ENCODE results near the gene TLL1. TPM values are rescaled to one million over a fixed set of nuclear protein-coding genes. Genes with fewer than 3 reads are reported as not detected.

TLL1 gene
- total and polyA plus RNA-seq, 4 donors: 0.04 to 0.25 (median 0.05) TPM; not detected in 1

GRCh38 chr4:165931741-165932140 lies 58.7 kb downstream of the TLL1 start:
- TF ChIP-seq TAF1 (conservative IDR thresholded peaks at IDR 0.05) (no peak), MAX (IDR thresholded peaks at IDR 0.05) (no peak), NR2F2 (IDR thresholded peaks at IDR 0.05) (no peak), FOXA2 (IDR thresholded peaks at IDR 0.05) (no peak)
- TF ChIP-seq, protein P1, sequence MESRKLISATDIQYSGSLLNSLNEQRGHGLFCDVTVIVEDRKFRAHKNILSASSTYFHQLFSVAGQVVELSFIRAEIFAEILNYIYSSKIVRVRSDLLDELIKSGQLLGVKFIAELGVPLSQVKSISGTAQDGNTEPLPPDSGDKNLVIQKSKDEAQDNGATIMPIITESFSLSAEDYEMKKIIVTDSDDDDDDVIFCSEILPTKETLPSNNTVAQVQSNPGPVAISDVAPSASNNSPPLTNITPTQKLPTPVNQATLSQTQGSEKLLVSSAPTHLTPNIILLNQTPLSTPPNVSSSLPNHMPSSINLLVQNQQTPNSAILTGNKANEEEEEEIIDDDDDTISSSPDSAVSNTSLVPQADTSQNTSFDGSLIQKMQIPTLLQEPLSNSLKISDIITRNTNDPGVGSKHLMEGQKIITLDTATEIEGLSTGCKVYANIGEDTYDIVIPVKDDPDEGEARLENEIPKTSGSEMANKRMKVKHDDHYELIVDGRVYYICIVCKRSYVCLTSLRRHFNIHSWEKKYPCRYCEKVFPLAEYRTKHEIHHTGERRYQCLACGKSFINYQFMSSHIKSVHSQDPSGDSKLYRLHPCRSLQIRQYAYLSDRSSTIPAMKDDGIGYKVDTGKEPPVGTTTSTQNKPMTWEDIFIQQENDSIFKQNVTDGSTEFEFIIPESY (IDR thresholded peaks at IDR 0.05): no peak
- TF ChIP-seq, protein P2, sequence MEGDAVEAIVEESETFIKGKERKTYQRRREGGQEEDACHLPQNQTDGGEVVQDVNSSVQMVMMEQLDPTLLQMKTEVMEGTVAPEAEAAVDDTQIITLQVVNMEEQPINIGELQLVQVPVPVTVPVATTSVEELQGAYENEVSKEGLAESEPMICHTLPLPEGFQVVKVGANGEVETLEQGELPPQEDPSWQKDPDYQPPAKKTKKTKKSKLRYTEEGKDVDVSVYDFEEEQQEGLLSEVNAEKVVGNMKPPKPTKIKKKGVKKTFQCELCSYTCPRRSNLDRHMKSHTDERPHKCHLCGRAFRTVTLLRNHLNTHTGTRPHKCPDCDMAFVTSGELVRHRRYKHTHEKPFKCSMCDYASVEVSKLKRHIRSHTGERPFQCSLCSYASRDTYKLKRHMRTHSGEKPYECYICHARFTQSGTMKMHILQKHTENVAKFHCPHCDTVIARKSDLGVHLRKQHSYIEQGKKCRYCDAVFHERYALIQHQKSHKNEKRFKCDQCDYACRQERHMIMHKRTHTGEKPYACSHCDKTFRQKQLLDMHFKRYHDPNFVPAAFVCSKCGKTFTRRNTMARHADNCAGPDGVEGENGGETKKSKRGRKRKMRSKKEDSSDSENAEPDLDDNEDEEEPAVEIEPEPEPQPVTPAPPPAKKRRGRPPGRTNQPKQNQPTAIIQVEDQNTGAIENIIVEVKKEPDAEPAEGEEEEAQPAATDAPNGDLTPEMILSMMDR (IDR thresholded peaks at IDR 0.05; ENCODE audit: low read depth, low read length, missing input control): no peak
- Histone ChIP-seq H3K9ac (ENCODE audit: low read depth in 1 of 2, low read length in 2 of 2) (no peak overlapping the region), H3K27me3 (ENCODE audit: control insufficient read depth in 4 of 4, insufficient read depth in 4 of 4, low read length in 3 of 4) (no peaks in the 10 kb centered on the region), H3K4me1 (ENCODE audit: control insufficient read depth in 4 of 4, insufficient read depth in 4 of 4, low read length in 3 of 4) (no peaks in the 10 kb centered on the region), H3K9me3 (ENCODE audit: control insufficient read depth in 4 of 4, low read length in 3 of 4) (no peaks in the 10 kb centered on the region), H3K36me3 (ENCODE audit: control insufficient read depth in 4 of 4, insufficient read depth in 3 of 4, low read depth in 1 of 4, low read length in 3 of 4) (no peaks in the 10 kb centered on the region), H3K27ac (ENCODE audit: low read depth in 1 of 2, low read length in 2 of 2) (no peak overlapping the region), H3K4me3 (ENCODE audit: low read depth in 1 of 3, low read length in 3 of 3) (no peak overlapping the region)
- 70% methylated on average over 5 of the region's 5 CpGs for WGBS
- DNase-seq (ENCODE audit: low spot score): no peak

GRCh38 chr4:165944900-165945299 lies 71.9 kb downstream of the TLL1 start:
- H3K27ac ChIP-seq (ENCODE audit: low read depth in 1 of 2, low read length in 2 of 2): no peak overlapping the region
- WGBS: 75% methylated on average over 4 of the region's 4 CpGs
- H3K36me3 ChIP-seq (ENCODE audit: control insufficient read depth in 4 of 4, insufficient read depth in 3 of 4, low read depth in 1 of 4, low read length in 3 of 4): no peaks in the 10 kb centered on the region
- H3K9me3 ChIP-seq (ENCODE audit: control insufficient read depth in 4 of 4, low read length in 3 of 4): no peaks in the 10 kb centered on the region
- no peaks in the 10 kb centered on the region for H3K27me3 ChIP-seq (ENCODE audit: control insufficient read depth in 4 of 4, insufficient read depth in 4 of 4, low read length in 3 of 4)
- no peak for DNase-seq (ENCODE audit: low spot score)
- H3K9ac ChIP-seq (ENCODE audit: low read depth in 1 of 2, low read length in 2 of 2): no peak overlapping the region
- H3K4me1 ChIP-seq (ENCODE audit: control insufficient read depth in 4 of 4, insufficient read depth in 4 of 4, low read length in 3 of 4): no peaks in the 10 kb centered on the region
- no peak overlapping the region for H3K4me3 ChIP-seq (ENCODE audit: low read depth in 1 of 3, low read length in 3 of 3)
- TF ChIP-seq, protein P3, sequence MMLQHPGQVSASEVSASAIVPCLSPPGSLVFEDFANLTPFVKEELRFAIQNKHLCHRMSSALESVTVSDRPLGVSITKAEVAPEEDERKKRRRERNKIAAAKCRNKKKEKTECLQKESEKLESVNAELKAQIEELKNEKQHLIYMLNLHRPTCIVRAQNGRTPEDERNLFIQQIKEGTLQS (IDR thresholded peaks at IDR 0.05): no peak
- no peak for TF ChIP-seq EGR1 (IDR thresholded peaks at IDR 0.05; ENCODE audit: low read depth in 2 of 2)
- no peak for TF ChIP-seq JUND (IDR thresholded peaks at IDR 0.05)
- TF ChIP-seq, protein P2 (IDR thresholded peaks at IDR 0.05; ENCODE audit: low read depth, low read length, missing input control): no peak
- no peak for TF ChIP-seq HNF4A (conservative IDR thresholded peaks at IDR 0.05)
- TF ChIP-seq FOXA2 (IDR thresholded peaks at IDR 0.05): no peak
- TF ChIP-seq RAD21 (IDR thresholded peaks at IDR 0.05): no peak
- no peak for TF ChIP-seq RXRA (IDR thresholded peaks at IDR 0.05)
- TF ChIP-seq SP1 (IDR thresholded peaks at IDR 0.05): no peak
- TF ChIP-seq MAX (IDR thresholded peaks at IDR 0.05): no peak
- no peak for TF ChIP-seq GABPA (IDR thresholded peaks at IDR 0.05 in 1 of 2, conservative IDR thresholded peaks at IDR 0.05 in 1 of 2)
- TF ChIP-seq NR2F2 (IDR thresholded peaks at IDR 0.05): no peak
